ENCODE data around the gene PARP15.
A peak's percentile ranks its signal among the peaks of the same experiment; 100 is the strongest.
"Not testable (repeated sequence)": the region's sequence is repeated elsewhere in the genome, so short reads cannot be mapped to it uniquely, and the experiment has no call there.

PARP15 gene

GRCh38 chr3:122619040-122619439 lies 41.6 kb downstream of the PARP15 start:
- DNase-seq (ENCODE audit: low spot score): no peak

GRCh38 chr3:122620399-122620798 lies 42.9 kb downstream of the PARP15 start:
- no peak for DNase-seq (ENCODE audit: low spot score)

- DNase-seq (ENCODE audit: low spot score): no peak
Observed at GRCh38 chr3:122621112-122621511, 43.7 kb downstream of the PARP15 start.

- no peak for DNase-seq (ENCODE audit: low spot score)
Observed at GRCh38 chr3:122623031-122623829, 45.8 kb downstream of the PARP15 start.

GRCh38 chr3:122626515-122627180 lies 49.2 kb downstream of the PARP15 start:
- DNase-seq (ENCODE audit: low spot score): no peak

GRCh38 chr3:122627301-122627700 lies 49.9 kb downstream of the PARP15 start:
- no peak for DNase-seq (ENCODE audit: low spot score)

GRCh38 chr3:122628567-122628966 lies 51.1 kb downstream of the PARP15 start:
- peak; percentile 10 for DNase-seq (ENCODE audit: low spot score)

GRCh38 chr3:122629763-122630162 lies 52.3 kb downstream of the PARP15 start:
- no peak for DNase-seq (ENCODE audit: low spot score)

GRCh38 chr3:122635789-122636188 lies 58.3 kb downstream of the PARP15 start:
- DNase-seq (ENCODE audit: low spot score): peak; percentile 58

GRCh38 chr3:122636697-122637096 lies 59.2 kb downstream of the PARP15 start:
- DNase-seq (ENCODE audit: low spot score): no peak

- DNase-seq (ENCODE audit: low spot score): no peak
Observed at GRCh38 chr3:122640437-122640999, 63.1 kb downstream of the PARP15 start.

GRCh38 chr3:122642935-122643334 lies 65.5 kb downstream of the PARP15 start:
- DNase-seq (ENCODE audit: low spot score): no peak

- no peak for DNase-seq (ENCODE audit: low spot score)
Observed at GRCh38 chr3:122646146-122646988, 68.9 kb downstream of the PARP15 start.

- not testable (repeated sequence) for DNase-seq (ENCODE audit: low spot score)
Observed at GRCh38 chr3:122651233-122651907, 73.9 kb downstream of the PARP15 start.

GRCh38 chr3:122651962-122652361 lies 74.5 kb downstream of the PARP15 start:
- DNase-seq (ENCODE audit: low spot score): not testable (repeated sequence)

GRCh38 chr3:122658336-122658735 lies 80.9 kb downstream of the PARP15 start:
- DNase-seq (ENCODE audit: low spot score): not testable (repeated sequence)

- no peak for DNase-seq (ENCODE audit: low spot score)
Observed at GRCh38 chr3:122660297-122660974, 83.0 kb downstream of the PARP15 start.

GRCh38 chr3:122661633-122662032 lies 84.2 kb downstream of the PARP15 start:
- DNase-seq (ENCODE audit: low spot score): no peak

- DNase-seq (ENCODE audit: low spot score): no peak
Observed at GRCh38 chr3:122662505-122662904, 85.1 kb downstream of the PARP15 start.

- DNase-seq (ENCODE audit: low spot score): no peak
Observed at GRCh38 chr3:122665226-122665786, 87.9 kb downstream of the PARP15 start.

GRCh38 chr3:122665881-122666280 lies 88.4 kb downstream of the PARP15 start:
- no peak for DNase-seq (ENCODE audit: low spot score)
